ENCODE results near the gene DHX40.

DNA sequence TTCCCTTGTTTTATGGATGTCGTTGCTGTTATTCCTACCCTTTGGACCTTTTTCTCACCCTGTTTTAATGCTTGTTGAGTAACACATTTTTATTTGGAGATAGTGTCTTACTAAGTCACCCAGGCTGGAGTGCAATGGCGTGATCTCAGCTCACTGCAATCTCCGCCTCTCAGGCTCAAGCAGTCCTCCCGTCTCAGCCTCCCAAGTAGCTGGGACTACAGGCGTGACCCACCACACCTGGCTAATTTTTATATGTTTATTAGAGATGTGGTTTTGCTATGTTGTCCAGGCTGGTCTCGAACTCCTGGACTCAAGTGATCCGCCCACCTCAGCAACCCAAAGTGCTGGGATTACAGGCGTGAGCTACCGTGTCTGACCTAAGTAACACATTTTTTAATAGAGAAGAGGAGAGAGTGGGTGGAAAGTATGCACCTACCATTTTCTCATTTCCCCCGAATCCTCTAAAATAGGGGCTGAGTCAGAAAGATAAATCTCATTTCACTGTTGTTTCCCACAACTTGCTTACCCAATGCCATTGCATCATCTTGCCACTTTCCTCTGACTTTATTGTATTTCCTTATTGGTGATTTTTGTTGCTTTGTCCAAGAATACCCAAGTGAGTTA lies 7.0 kb downstream of the DHX40 start:
- no peak for TF ChIP-seq JUND (IDR thresholded peaks at IDR 0.05)
- TF ChIP-seq EP300 (IDR thresholded peaks at IDR 0.05; ENCODE audit: borderline replicate concordance in 1 of 2, low read depth in 1 of 2, low read length in 1 of 2): no peak
- TF ChIP-seq GATA2 (CRISPR knock-in tag; IDR thresholded peaks at IDR 0.05): no peak
- no peak for TF ChIP-seq RCOR1 (IDR thresholded peaks at IDR 0.05; ENCODE audit: low read length)
- no peak for TF ChIP-seq TEAD4 (IDR thresholded peaks at IDR 0.05; ENCODE audit: borderline replicate concordance, insufficient read depth)
- no peak for TF ChIP-seq NRF1 (IDR thresholded peaks at IDR 0.05; ENCODE audit: low read depth, low read length)
- TF ChIP-seq TAF1 (IDR thresholded peaks at IDR 0.05; ENCODE audit: borderline replicate concordance, low read depth, low read length): no peak
- no peak for TF ChIP-seq POLR2AphosphoS5 (IDR thresholded peaks at IDR 0.05; ENCODE audit: low read depth, low read length)
- no peak for TF ChIP-seq CTCF (IDR thresholded peaks at IDR 0.05)
- TF ChIP-seq, protein P1, sequence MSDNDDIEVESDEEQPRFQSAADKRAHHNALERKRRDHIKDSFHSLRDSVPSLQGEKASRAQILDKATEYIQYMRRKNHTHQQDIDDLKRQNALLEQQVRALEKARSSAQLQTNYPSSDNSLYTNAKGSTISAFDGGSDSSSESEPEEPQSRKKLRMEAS (IDR thresholded peaks at IDR 0.05; ENCODE audit: low read depth): no peak
- no peak for TF ChIP-seq SIN3A (IDR thresholded peaks at IDR 0.05; ENCODE audit: borderline replicate concordance, low read depth, low read length)

All from SK-N-SH (cell line).